Measurements from ENCODE around the gene TACR1. TPM values are rescaled to one million over a fixed set of nuclear protein-coding genes. Genes with fewer than 3 reads are reported as not detected.

TACR1 gene
- total and polyA plus RNA-seq, 2 donors (not counting 1 experiment from before 2014, with no cell fraction given): 0.01 to 0.05 TPM

- intact Hi-C loops (cut with micrococcal nuclease): no loop called here
- ATAC-seq (ENCODE audit: low read depth) (no peak), DNase-seq (no peak)
- ChIA-PET POLR2A (no interaction called here), CTCF (no interaction called here)
- Histone ChIP-seq H3K4me3 (ENCODE audit: control extremely low read depth in 1 of 5, extremely low read depth in 1 of 5, insufficient read depth in 1 of 5, low read depth in 2 of 5, low read length in 4 of 5) (no peak overlapping the region), H4K20me1 (ENCODE audit: control insufficient read depth, insufficient read depth, low read length, poor library complexity, severe bottlenecking) (no peaks in the 10 kb centered on the region), H3K9me3 (ENCODE audit: control extremely low read depth in 1 of 3, control insufficient read depth in 2 of 3, insufficient read depth in 1 of 3, low read length in 2 of 3) (no peaks in the 10 kb centered on the region), H2AFZ (ENCODE audit: insufficient read depth, low read depth, low read length, poor library complexity, severe bottlenecking) (no peak overlapping the region), H3K27me3 (replicated peaks in 1 of 4; ENCODE audit: control extremely low read depth in 1 of 4, control insufficient read depth in 3 of 4, insufficient read depth in 4 of 4, low read length in 3 of 4) (no peaks in the 10 kb centered on the region), H3K4me2 (replicated peaks; ENCODE audit: low read depth, low read length, poor library complexity, severe bottlenecking) (no peak overlapping the region), H3K9ac (ENCODE audit: low read length) (no peak overlapping the region), H3K27ac (ENCODE audit: low read length in 2 of 2) (no peak overlapping the region), H3K4me1 (ENCODE audit: control insufficient read depth in 2 of 2, insufficient read depth in 2 of 2, low read length in 2 of 2) (no peaks in the 10 kb centered on the region), H3K36me3 (replicated peaks in 1 of 2; ENCODE audit: control extremely low read depth in 1 of 2, control insufficient read depth in 1 of 2, extremely low read depth in 1 of 2, insufficient read depth in 2 of 2, low read length in 1 of 2) (no peaks in the 10 kb centered on the region), H3K79me2 (ENCODE audit: control insufficient read depth, insufficient read depth, low read length) (no peaks in the 10 kb centered on the region)
- H3K27ac Mint-ChIP-seq: no peak overlapping the region
- 15% methylated on average over 2 of the region's 2 CpGs for WGBS (ENCODE audit: insufficient coverage)
- no peaks in the 10 kb centered on the region for H3K27me3 Mint-ChIP-seq
- TF ChIP-seq, protein P1, sequence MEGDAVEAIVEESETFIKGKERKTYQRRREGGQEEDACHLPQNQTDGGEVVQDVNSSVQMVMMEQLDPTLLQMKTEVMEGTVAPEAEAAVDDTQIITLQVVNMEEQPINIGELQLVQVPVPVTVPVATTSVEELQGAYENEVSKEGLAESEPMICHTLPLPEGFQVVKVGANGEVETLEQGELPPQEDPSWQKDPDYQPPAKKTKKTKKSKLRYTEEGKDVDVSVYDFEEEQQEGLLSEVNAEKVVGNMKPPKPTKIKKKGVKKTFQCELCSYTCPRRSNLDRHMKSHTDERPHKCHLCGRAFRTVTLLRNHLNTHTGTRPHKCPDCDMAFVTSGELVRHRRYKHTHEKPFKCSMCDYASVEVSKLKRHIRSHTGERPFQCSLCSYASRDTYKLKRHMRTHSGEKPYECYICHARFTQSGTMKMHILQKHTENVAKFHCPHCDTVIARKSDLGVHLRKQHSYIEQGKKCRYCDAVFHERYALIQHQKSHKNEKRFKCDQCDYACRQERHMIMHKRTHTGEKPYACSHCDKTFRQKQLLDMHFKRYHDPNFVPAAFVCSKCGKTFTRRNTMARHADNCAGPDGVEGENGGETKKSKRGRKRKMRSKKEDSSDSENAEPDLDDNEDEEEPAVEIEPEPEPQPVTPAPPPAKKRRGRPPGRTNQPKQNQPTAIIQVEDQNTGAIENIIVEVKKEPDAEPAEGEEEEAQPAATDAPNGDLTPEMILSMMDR (IDR thresholded peaks at IDR 0.05): no peak
- TF ChIP-seq EZH2 (IDR thresholded peaks at IDR 0.05; ENCODE audit: borderline replicate concordance, insufficient read depth, low read depth, low read length, poor library complexity, severe bottlenecking): no peak
- H3K9me3 Mint-ChIP-seq (ENCODE audit: insufficient read depth): no peaks in the 10 kb centered on the region
- H3K4me1 Mint-ChIP-seq: no peaks in the 10 kb centered on the region
- H3K4me3 Mint-ChIP-seq: no peak overlapping the region
Observed at GRCh38 chr2:75033516-75033915, 165.8 kb downstream of the TACR1 start.

DNA sequence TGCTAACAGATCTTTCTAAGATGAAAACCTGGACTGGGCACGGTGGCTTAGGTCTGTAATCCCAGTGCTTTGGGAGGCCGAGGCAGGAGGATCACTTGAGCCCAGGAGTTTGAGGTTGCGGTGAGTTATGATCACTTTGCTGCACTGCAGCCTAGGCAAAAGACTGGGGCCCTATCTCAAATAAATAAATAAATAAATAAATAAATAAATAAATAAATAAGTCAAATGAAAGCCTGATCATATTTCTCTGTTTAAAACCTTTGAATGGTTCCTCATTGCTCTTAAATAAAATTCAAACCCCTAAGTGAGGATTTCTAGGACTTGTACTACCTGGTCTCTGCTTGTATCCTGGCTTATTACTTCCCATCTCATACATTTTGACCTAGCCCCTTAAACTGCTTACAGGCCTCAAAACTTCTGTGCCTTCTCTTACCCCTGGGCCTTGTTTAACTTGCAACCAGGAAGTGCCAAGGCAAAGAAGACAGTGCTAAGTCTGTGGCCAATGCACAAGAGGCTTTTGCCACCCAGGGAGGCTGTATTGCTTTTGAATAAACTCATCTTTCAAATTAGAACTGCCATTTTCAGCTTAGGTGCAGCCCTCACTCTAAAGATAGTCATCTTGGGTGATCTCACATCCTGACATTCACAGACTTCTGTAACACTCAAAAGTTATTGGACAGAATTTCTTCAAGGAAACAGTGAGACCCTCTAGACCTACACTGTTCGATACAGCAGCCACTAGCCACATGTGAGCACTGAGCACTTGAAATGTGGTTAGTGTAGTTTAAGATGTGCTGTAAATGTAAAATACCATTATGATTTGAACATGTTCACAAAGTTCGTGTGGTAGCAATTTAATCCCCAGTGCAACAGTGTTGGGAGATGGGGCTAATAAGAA lies 167.2 kb downstream of the TACR1 start:
- Mint-ChIP-seq H3K4me1 (no peaks in the 10 kb centered on the region), H3K9me3 (ENCODE audit: insufficient read depth) (no peaks in the 10 kb centered on the region), H3K27ac (no peak overlapping the region), H3K4me3 (no peak overlapping the region), H3K27me3 (no peaks in the 10 kb centered on the region)
- H2AFZ ChIP-seq (ENCODE audit: insufficient read depth, low read depth, low read length, poor library complexity, severe bottlenecking): no peak overlapping the region
- CTCF ChIA-PET: no interaction called here
- ATAC-seq (ENCODE audit: low read depth) (no peak), DNase-seq (no peak)
- H3K79me2 ChIP-seq (ENCODE audit: control insufficient read depth, insufficient read depth, low read length): no peaks in the 10 kb centered on the region
- no peak overlapping the region for H3K4me2 ChIP-seq (replicated peaks; ENCODE audit: low read depth, low read length, poor library complexity, severe bottlenecking)
- H3K27me3 ChIP-seq (replicated peaks in 1 of 4; ENCODE audit: control extremely low read depth in 1 of 4, control insufficient read depth in 3 of 4, insufficient read depth in 4 of 4, low read length in 3 of 4): no peaks in the 10 kb centered on the region
- 100% methylated on average over 2 of the region's 5 CpGs for WGBS (ENCODE audit: insufficient coverage)
- no peak overlapping the region for H3K9ac ChIP-seq (ENCODE audit: low read length)
- H3K27ac ChIP-seq (ENCODE audit: low read length in 2 of 2): no peak overlapping the region
- H3K36me3 ChIP-seq (replicated peaks in 1 of 2; ENCODE audit: control extremely low read depth in 1 of 2, control insufficient read depth in 1 of 2, extremely low read depth in 1 of 2, insufficient read depth in 2 of 2, low read length in 1 of 2): no peaks in the 10 kb centered on the region
- TF ChIP-seq, protein P1 (IDR thresholded peaks at IDR 0.05): no peak
- TF ChIP-seq EZH2 (IDR thresholded peaks at IDR 0.05; ENCODE audit: borderline replicate concordance, insufficient read depth, low read depth, low read length, poor library complexity, severe bottlenecking): no peak
- POLR2A ChIA-PET: no interaction called here
- no peaks in the 10 kb centered on the region for H3K4me1 ChIP-seq (ENCODE audit: control insufficient read depth in 2 of 2, insufficient read depth in 2 of 2, low read length in 2 of 2)
- no peak overlapping the region for H3K4me3 ChIP-seq (ENCODE audit: control extremely low read depth in 1 of 5, extremely low read depth in 1 of 5, insufficient read depth in 1 of 5, low read depth in 2 of 5, low read length in 4 of 5)
- intact Hi-C loops (cut with micrococcal nuclease): no loop called here
- no peaks in the 10 kb centered on the region for H3K9me3 ChIP-seq (ENCODE audit: control extremely low read depth in 1 of 3, control insufficient read depth in 2 of 3, insufficient read depth in 1 of 3, low read length in 2 of 3)
- no peaks in the 10 kb centered on the region for H4K20me1 ChIP-seq (ENCODE audit: control insufficient read depth, insufficient read depth, low read length, poor library complexity, severe bottlenecking)

Data from B cell (primary cell).